Activated CD8-positive, alpha-beta memory T cell treated with anti-CD3 and anti-CD28 coated beads for 24 hours (primary cell): ENCODE data around the gene KRTAP10-6.

ENCODE experiments used
- DNase-seq: peaks from one replicate; pipeline ENCODE4 v3.0.0-alpha.2; 2020

Gene KRTAP10-6

GRCh38 chr21:44575307-44576024, 16.8 kb downstream of the KRTAP10-6 start:
- DNase-seq: peak; percentile 33

DNA sequence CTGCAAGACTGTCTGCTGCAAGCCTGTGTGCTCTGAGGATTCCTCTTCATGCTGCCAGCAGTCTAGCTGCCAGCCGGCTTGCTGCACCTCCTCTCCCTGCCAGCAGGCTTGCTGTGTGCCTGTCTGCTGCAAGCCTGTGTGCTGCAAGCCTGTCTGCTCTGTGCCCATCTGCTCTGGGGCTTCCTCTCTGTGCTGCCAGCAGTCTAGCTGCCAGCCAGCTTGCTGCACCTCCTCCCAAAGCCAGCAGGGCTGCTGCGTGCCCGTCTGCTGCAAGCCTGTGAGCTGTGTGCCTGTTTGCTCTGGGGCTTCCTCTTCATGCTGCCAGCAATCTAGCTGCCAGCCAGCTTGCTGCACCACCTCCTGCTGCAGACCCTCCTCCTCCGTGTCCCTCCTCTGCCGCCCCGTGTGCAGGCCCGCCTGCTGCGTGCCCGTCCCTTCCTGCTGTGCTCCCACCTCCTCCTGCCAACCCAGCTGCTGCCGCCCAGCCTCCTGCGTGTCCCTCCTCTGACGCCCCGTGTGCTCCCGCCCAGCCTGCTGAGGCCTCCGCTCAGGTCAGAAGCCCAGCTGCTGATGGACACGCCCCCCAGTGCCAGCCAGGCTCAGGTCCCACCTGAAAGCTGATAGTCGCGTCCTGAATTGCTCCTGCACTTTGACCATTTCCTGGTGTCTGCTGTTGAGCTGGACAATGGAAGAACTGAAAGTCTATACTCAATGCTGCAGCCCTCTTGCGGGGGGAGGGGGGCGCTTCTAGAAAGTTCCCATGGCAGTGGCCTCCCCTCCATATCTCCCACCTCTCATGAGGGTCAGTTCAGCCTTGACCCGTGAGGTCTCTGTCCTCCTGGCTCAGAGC, 17.6 kb downstream of the KRTAP10-6 start:
- DNase-seq: peak; percentile 45

DNA sequence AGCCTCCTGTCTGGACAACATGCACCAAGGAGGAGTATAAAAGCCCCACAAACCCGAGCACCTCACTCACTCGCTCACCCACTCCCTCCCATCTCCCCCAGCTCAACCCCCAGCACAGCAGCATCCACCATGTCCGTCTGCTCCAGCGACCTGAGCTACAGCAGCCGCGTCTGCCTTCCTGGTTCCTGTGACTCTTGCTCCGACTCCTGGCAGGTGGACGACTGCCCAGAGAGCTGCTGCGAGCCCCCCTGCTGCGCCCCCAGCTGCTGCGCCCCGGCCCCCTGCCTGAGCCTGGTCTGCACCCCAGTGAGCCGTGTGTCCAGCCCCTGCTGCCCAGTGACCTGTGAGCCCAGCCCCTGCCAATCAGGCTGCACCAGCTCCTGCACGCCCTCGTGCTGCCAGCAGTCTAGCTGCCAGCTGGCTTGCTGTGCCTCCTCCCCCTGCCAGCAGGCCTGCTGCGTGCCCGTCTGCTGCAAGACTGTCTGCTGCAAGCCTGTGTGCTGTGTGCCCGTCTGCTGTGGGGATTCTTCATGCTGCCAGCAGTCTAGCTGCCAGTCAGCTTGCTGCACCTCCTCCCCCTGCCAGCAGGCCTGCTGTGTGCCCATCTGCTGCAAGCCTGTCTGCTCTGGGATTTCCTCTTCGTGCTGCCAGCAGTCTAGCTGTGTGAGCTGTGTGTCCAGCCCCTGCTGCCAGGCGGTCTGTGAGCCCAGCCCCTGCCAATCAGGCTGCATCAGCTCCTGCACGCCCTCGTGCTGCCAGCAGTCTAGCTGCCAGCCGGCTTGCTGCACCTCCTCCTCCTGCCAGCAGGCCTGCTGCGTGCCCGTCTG, 18.5 kb downstream of the KRTAP10-6 start, which contains the start of gene KRTAP10-4:
Gene KRTAP10-4, plus strand, starts transcription at position 100 of the 827 bp plus-strand sequence. Its CDS starts 30 bp downstream, at position 130.
- peak; percentile 49 for DNase-seq

- peak; percentile 19 for DNase-seq
Measured at GRCh38 chr21:44572959-44573583, 19.2 kb downstream of the KRTAP10-6 start.

GRCh38 chr21:44571844-44572782, 20.2 kb downstream of the KRTAP10-6 start:
- DNase-seq: peak; percentile 47

- peak; percentile 35 for DNase-seq
Measured at GRCh38 chr21:44571296-44571695, 21.0 kb downstream of the KRTAP10-6 start.

DNA sequence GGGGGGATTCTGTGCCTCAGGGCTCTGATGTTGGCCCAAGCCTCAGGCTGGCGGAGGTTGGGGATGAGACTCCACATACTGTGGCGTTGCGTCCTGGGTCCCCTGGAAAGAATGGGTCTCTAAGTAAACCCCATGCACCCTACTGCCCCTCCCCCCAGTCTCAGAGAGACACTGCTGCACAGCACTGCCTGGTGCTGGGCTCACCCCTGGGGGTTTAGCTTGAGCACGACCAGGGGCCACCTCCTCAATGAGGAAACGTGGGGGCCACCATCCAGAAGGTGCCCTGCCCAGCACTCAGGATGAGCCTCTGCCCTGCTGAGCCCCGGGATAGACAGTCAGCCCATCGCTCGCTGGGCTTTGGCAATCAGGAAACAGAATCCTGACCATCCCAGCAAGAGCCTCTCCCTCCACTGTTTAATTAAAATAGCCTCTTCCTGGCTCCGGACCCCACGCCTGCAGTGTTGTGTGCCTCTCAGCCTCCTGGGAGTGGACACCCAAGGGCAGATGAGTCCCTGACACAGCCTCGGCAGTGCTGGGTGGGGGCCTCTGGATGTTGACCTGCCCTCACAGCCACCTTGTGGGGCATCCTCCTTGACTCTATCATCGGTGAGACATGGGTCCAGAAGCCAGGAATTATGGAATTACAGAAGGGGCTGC, 22.3 kb downstream of the KRTAP10-6 start:
- DNase-seq: peak; percentile 40

DNA sequence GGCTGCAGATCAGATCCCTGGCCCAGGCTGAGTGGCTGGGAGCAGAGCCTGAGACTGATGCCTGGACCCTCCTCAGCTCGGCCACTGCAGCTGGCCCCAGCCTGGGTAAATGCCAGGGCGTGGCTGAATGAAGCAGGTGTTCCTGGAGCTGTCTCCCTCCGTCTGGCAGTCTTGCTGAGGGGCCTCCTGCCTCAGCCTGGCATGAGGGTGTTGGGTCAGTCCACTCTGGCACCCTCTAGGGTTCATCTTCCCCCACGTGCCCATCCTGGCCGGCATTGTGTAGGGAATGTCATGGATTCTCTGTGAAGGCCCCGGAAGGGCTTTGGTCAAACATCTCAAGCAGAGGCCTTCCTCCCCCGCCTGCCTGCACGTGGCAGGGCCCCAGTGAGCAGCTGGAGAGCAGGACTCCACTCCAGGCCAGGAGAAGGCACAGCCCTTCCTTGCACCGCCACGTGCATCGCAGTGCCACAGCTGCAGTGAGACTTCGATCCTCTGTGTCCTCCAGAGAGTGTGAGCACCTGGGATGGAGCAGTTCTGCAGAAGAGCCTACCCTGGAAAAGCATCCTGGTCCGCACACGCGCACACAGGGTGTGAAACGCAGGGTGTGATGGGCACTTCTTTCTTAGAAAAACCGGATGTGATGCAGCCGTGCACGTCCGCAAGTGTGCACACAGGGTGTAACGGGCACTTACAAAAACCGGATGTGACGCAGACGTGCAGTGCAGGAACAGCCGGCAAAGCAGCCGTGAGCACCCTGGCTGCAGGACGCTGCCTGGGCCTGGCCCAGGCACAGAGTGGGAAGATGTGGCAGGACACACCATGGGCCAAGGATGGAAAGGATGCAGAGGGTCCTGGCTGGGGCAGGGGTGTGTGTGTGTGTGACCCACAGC, 23.4 kb downstream of the KRTAP10-6 start:
- DNase-seq: peak; percentile 33

- no peak for DNase-seq
Measured at GRCh38 chr21:44568261-44568660, 24.0 kb downstream of the KRTAP10-6 start.

DNA sequence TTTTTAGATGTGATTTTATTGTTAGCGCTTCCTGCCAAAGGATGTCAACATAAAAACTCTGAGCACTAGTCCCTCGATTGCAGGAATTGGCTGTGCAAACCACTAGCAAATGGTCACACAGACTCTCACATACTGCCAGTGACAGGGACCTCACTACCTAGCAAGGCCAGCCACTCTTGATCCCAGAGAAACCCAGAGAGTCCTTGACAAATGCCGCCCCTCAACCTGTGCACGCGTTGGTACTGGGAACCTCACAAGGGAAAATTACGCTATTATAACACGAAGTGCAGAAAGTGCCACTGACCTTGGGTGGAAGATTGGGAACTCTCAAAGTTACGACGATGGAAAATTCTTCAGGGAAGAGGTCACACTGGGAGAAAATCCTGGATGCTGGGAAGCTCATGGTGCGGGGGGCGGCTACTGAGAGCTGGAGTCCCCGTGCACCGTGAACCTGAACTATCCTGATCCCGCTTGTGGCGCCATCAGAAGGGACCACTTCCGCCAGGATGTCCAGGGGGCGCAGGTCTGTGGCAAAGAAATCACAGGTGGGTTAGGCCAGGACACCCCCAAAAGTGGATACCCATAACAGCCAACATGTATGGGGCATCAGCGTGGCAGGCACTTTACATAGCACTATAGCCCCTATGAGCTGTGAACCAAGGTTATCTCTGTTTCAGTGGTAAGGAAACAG, 24.7 kb downstream of the KRTAP10-6 start:
- no peak for DNase-seq

DNA sequence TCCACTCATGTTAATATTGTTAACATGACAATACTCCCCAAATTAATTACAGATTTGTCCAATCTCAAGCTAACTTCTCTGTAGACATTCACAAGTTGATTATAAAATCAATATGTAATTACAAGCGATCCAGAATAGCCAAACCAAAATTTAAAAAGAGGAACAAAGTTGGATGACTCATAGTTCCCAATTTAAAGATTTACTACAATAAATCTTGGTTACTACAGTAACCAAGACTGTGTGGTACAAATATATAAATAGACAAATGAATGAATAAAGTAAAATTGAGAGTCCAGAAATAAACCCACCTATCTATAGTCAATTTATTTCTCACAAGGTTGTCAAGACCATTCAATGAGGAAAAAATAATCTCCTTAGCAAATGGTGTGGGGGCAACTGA, 25.9 kb downstream of the KRTAP10-6 start:
- DNase-seq: no peak

DNA sequence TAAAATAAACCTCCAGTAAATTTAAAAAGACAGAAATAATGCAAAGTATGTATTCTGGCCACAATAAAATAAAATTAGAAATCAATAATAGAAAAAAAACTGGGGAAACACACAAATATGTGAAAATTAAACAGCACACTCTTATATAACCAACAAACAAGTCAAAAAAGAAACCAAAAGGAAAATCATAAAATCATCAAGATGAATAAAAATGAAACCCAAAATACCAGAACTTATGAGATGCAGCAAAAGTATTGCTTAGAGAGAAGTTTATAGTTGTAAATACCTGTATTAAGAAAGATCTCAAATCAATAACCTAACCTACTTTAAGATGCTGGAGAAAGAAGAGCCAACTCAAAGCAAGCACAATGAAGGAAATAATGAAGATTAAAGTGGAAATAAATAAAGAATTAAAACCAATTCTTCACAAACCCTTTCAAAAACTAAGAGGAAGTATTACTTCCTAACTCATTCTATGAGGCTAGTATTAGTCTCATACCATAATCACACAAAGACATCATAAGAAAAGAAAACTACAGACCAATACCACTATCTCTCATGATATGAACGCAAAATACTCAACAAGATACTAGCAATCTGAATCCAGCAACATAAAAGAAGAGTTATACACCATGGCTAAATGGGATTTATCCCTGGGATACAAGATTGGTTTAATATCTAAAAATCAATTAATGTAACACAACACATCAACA, 27.3 kb downstream of the KRTAP10-6 start:
- no peak for DNase-seq

DNA sequence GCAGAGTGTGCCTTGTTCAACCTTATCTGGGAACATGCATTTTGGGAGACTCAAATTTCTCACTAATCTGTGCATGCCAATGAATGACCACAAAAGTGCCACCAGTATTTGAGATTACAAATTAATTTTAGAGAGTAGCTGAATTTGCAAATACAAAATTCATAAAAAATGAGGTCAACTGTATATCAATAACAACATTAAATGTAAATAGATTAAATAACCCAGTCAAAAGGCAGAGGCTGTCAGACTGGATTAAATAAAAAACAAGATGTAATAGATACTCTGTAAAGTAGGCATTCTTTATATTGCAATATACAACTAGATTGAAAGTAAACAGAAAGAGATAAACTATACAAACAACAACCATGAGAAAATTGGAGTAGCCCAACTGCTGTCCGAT, 28.2 kb downstream of the KRTAP10-6 start:
- DNase-seq: no peak

GRCh38 chr21:44558695-44559094, 33.6 kb downstream of the KRTAP10-6 start, which contains the start of gene KRTAP10-3:
Gene KRTAP10-3, minus strand, starts transcription at chr21:44558795. Its CDS starts 80 bp downstream, at chr21:44558715.
- no peak for DNase-seq

DNA sequence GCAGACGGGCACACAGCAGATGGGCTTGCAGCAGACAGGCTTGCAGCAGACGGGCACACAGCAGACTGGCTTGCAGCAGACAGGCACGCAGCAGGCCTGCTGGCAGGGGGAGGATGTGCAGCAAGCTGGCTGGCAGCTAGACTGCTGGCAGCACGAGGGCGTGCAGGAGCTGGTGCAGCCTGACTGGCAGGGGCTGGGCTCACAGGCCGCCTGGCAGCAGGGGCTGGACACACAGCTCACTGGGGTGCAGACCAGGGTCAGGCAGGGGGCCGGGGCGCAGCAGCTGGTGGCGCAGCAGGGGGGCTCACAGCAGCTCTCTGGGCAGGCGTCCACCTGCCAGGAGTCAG, 34.0 kb downstream of the KRTAP10-6 start:
- DNase-seq: peak; percentile 49

DNA sequence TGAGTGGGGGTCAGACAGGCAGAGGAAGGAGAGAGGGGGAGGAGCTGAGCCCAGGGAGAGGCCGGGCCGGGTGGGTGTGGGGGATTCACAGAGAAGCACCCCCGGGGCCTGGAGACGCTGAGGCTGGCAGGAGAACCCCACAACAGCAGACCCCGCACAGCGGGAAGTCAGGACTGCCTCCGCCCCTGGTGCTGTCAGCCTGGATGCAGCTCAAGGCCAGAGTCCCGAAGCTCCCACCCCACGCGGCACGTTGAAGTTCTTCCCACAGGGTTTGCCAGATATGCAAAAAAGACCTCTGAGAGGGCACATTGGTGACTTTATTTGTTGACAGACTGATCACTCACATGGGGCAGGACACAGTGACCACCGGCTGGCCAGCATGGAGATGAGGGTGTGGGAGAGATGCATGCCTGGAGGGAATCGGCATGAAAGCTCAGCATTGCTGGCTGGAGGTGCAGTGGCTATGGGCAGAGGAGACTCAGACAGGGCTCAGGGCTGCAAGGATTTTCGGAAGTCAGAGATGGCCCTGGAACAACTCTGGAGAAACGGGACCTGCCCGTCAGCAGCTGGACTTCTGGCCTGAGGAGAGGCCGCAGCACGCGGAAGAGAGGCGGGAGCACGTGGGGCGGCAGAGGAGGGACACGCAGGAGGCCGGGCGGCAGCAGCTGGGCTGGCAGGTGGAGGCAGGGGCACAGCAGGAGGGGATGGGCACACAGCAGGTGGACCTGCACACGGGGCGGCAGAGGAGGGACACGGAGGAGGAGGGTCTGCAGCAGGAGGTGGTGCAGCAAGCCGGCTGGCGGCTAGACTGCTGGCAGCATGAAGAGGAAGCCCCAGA, 34.6 kb downstream of the KRTAP10-6 start:
- DNase-seq: peak; percentile 37

GRCh38 chr21:44556879-44557278, 35.4 kb downstream of the KRTAP10-6 start:
- peak; percentile 38 for DNase-seq
